Left colon (tissue), 2 donors: ENCODE data around the gene CCNL2. TPM values are rescaled to one million over a fixed set of nuclear protein-coding genes. Genes with fewer than 3 reads are reported as not detected.
A peak's percentile ranks its signal among the peaks of the same experiment; 100 is the strongest.
"Not testable (repeated sequence)": the region's sequence is repeated elsewhere in the genome, so short reads cannot be mapped to it uniquely, and the experiment has no call there.

Experiments
- ATAC-seq: fragments of 200-7000 bp; cut with Tn5 transposase; one replicate; pipeline ENCODE4 v1.9.1; 2020; ENCODE audit warnings: mild to moderate bottlenecking, moderate library complexity
- DNase-seq, 2 donors: peaks; one replicate each; pipeline ENCODE4 v3.0.0-alpha.2; 2020
- intact Hi-C, 2 donors: fragments of 100-400 bp; cut with DNase I in 1 of 2; cut with micrococcal nuclease in 1 of 2; formaldehyde crosslinking; loops; one replicate each; pipeline versions ENCODE4 v1.11.2 to v1.14.0; 2022; cut with DNase I, micrococcal nuclease
- total RNA-seq, 2 donors: library from RNA; stranded (reverse); fragmentation: NEBNext Ultra II Directional; extraction: Animal tissue kit (Norgen Biotek cat#: 25700); gene quantifications; one replicate each; pipeline ENCODE4 v1.2.1, GENCODE V29; 2021
- donor health status: DM: no; HTN: no; CAD: no.
- donor health status: DM: yes; HTN: yes; CAD: no.

Gene CCNL2
- total RNA-seq, 2 donors from 2014 or later: 115 to 129 TPM

DNA sequence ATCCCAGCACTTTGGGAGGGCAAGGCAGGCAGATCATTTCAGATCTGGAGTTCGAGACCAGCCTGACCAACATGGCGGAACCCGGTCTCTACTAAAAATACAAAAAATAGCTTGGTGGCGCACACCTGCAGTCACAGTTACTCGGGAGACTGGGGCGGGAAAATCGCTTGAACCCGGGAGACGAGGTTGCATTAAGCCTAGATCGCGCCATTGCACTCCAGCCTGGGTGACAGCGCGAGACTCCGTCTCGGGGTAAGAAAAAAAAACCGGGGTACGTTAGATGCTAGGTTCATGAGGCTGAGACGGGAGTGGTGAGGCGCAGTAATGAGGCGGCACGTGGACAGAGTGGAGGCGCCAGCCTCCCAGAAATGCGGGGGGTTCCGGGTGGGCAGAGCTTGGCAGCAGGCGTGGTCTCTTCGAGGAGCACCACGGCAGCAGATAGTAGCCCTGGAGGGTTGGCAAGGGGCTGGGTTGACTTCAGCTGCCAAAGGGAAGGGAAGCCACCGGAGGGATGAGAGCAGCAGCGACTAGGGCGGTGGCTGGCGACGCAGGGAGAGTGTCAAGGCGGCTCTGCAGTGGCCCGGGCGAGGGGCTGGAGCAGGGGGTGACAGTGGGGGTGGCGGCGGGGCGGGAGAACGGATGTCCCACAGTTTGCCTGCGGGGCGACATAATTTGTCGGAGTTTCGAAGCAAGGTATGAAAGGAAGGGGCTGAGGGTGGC lies 7.1 kb upstream of the CCNL2 start:
- DNase-seq (no peak), ATAC-seq (peak; percentile 16)
- intact Hi-C loops: no loop called here

DNA sequence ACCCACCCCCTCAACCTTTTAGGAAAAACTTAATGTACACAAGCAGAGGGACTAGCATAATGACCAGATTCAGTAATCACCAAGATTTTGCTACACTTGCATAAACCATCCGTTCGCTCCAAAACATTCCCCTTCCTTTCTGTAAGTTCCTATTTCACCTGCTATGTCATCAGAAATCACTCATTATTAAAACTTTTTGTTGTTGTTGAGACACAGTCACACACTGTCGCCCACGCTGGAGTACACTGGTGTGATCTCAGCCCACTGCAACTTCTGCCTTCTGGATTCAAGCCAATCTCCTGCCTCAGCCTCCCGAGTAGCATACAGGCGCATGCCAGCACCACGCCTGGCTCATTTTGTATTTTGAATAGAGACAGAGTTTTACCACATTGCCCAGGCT lies 4.5 kb upstream of the CCNL2 start:
- intact Hi-C loops: no loop called here
- DNase-seq (no peak), ATAC-seq (no peak)

- DNase-seq, intact Hi-C loops, ATAC-seq: not testable (repeated sequence)
Measured at GRCh38 chr1:1402901-1403392, 3.8 kb upstream of the CCNL2 start.

DNA sequence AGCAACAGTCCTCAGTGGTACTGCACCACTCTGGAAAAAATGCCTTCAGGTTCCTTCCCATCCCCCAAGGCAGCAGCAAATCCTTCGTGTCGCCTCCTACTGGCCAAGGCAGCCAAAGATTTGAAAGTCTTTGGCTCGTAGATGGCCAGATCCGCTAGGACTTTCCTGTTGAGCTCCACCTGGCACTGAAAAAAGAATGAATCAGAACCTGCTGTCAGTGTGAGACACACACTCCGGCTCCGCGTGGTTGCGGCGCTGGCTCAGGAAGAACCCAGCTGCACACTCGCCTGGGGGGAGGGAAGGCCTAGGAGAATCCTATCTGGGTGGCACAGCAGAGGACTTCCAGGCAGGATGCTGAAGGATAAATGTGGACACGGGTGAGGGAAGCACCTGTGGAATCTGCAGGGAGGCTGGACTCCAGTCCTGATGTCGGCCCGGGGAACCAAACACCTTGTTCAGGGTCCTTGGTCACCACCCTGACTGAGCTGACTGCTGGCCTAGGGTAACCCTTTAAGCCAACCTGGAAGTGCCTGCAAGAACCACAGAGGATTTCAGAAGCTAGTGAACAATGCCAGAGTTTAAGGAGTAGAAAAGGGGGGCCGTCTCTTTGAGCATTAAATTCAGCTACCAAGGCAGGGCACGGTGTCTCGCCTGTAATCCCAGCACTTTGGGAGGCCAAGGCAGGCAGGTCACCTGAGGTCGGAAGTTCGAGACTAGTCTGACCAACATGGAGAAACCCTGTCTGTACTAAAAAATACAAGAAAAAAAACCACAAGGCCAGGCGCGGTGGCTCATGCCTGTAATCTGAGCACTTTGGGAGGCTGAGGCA lies 3.2 kb upstream of the CCNL2 start:
- ATAC-seq: no peak
- DNase-seq: peak in 1 of 2 donors; percentile 37
- intact Hi-C loops: no loop called here

DNA sequence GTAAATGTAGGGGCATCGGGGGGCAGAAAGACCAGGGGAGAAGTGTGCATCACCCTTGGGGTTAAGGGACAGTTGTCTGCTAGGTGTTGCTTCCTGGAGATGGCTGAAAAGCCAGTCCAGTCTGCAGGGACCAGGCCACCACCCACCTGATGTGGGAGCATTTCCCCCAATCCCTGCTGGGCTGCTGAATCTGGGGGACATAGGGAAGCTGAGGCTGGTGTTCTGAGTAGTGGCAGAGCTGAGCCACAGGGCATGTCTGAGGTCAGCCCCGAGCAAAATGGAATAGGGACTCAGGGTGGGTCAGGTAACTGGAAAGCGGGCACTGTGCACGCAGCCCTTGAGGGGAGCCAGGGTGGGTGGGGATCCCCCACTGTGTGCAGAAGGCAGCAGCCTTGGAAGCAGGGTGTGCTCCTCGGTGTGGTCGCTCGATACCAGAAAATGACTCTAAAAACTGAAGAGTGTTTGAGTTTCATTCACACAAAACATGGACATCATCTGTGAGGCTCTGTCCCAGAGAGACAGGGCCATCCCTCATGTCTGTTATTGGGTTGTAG lies 2.4 kb upstream of the CCNL2 start:
- DNase-seq (no peak), ATAC-seq (no peak)
- intact Hi-C loops: no loop called here

DNA sequence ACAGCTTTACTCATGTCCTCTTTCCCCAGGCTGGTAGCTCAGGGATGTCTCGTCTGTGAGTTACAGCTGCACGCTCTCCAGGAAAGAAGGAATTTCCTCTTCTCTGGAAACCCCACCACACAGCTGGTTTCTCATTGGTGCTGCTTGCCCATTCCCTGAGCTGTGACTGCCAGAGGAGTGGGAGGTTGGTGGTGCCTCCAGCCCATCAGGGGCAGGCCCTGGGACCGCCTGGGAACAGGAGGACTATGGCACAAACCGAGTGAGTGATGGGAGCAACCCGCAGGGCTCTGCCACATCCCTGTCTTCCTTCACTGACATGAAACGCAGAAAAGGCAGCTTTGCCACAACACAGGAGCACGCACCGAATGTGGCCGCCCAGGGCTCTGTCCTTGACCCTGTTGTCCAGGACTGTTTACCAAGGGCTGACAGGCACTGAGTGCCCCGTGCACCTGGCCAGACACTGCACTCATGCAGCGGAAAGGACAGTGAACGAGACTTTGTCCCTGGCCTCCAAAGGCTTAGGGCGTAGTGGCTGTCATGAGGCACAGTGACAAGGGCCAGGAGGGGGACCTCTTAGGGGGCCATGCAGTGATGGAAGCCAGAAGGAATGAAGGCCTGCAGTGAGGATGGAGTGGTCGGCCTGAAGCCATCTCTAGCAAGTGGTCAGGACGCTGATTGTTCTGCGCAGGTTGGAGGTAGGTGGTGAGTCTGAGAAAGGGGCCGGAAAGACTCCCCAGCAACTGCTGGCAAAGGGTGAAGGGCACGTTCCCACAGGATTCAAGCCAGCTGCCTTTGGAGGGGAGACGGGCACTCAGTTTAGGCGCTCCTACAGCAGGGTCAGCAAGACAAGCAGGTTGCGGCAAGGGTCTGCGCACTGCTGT lies 1.7 kb upstream of the CCNL2 start:
- intact Hi-C loops: no loop called here
- no peak for DNase-seq
- no peak for ATAC-seq

- intact Hi-C loops: no loop called here
- peak in 1 of 2 donors; percentile 39 for DNase-seq
- peak; percentile 14 for ATAC-seq
Measured at GRCh38 chr1:1399872-1400575, 889 bp upstream of the CCNL2 start.

DNA sequence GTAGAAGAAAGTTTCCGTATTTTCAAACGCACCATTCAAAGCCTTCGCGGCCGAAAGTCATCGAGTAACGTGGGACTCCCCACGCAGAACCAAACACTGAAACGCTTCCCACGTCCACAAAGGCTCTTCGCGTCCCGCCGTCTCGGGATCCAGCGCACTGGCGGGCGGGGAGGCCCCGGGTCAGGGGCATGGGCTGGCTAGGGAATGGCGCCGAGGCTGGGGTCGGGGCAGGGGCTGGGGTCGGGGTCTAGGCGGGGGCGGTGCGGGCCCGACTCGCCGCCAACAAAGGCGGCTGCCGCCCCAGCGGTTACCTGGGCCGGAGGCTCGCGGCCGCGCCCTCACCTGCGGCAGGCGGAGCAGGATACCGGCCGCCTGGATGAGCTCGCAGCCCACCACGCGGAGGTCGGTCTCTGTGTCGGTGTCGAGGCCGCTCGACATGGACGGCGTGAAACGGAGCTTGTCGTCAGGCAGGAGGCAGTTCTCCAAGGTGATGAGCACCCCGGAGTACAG lies 403 bp downstream of the CCNL2 start:
- intact Hi-C loops: no loop called here
- DNase-seq: peak in 1 of 2 donors; percentile 26
- peak; percentile 4 for ATAC-seq

GRCh38 chr1:1397839-1398523 lies 1.2 kb downstream of the CCNL2 start:
- intact Hi-C loops: no loop called here
- DNase-seq (peak in 1 of 2 donors; percentile 28), ATAC-seq (no peak)

- intact Hi-C loops: no loop called here
- ATAC-seq (no peak), DNase-seq (no peak)
Measured at GRCh38 chr1:1395166-1395565, 4.0 kb downstream of the CCNL2 start.

- intact Hi-C loops: no loop called here
- no peak for ATAC-seq
- DNase-seq: no peak
Measured at GRCh38 chr1:1394116-1394515, 5.0 kb downstream of the CCNL2 start.

GRCh38 chr1:1393428-1393827 lies 5.7 kb downstream of the CCNL2 start:
- intact Hi-C loops: no loop called here
- DNase-seq (no peak), ATAC-seq (no peak)

GRCh38 chr1:1393014-1393413 lies 6.1 kb downstream of the CCNL2 start:
- intact Hi-C loops: no loop called here
- no peak for ATAC-seq

DNA sequence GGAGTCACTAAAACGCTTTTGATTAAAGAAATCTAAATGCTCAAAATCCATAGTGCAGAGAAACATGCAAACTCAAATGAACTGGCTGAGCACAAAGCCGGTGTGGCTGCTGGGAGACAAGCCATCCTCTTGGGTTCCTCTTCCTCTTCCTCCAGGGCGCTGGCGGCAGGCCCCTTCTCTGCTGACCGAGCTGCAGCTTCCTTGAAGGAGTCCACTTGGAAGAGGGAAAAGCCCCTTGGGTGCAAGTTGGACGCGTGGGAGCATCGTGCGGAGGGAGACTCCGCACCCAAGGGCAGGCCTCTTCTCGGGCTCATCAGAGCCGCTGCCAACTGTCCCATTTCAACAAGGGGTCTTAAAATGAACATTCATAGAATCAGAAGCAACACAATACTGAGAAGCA lies 7.9 kb downstream of the CCNL2 start:
- DNase-seq (no peak), ATAC-seq (no peak)
- intact Hi-C loops: no loop called here

More at GRCh38 chr1:1393014-1393413, 6.1 kb downstream of the CCNL2 start:
- DNase-seq: no peak

DNA sequence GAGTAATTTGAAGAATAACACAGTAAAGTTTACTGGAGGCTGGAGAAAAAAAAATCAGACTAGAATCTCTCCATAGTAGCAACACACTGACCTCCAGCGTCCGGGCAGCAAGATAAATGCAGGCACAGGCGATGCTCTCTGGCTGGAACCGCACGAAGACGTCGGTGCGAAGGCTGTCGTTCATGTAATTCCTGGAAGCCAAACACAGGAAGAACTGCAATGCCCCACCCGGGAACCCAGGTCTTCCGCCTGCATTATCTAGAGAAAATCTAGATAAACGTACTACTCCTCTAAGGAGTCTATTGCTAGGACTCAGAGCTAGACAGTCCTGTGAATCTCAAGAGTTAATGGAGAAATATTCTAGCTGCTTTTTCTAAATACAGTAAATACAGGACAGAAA lies 8.5 kb downstream of the CCNL2 start:
- DNase-seq: no peak
- ATAC-seq: no peak
- intact Hi-C loops: no loop called here

GRCh38 chr1:1388078-1388472 lies 11.1 kb downstream of the CCNL2 start:
- DNase-seq: no peak
- intact Hi-C loops: no loop called here
- no peak for ATAC-seq
